Stimulated activated CD8-positive, alpha-beta memory T cell treated with anti-CD3 and anti-CD28 coated beads, Interleukin-12 subunit alpha, Interleukin-12 subunit beta, amount 100 ng/mL, for 1 hour (primary cell): Measurements from ENCODE around the gene MSL3.

Experiments
- DNase-seq: peaks from one replicate; pipeline ENCODE4 v3.0.0-alpha.2; 2020; ENCODE audit warnings: low read depth

MSL3 gene

GRCh38 chrX:11759461-11760311 lies 1.6 kb downstream of the MSL3 start:
- DNase-seq = peak; percentile 50

GRCh38 chrX:11760958-11761357 lies 2.9 kb downstream of the MSL3 start:
- DNase-seq = no peak

GRCh38 chrX:11764602-11765067 lies 6.6 kb downstream of the MSL3 start:
- no peak for DNase-seq

- no peak for DNase-seq
Measured at GRCh38 chrX:11765449-11765848, 7.4 kb downstream of the MSL3 start.

GRCh38 chrX:11766487-11766886 lies 8.4 kb downstream of the MSL3 start:
- no peak for DNase-seq

- DNase-seq = no peak
Measured at GRCh38 chrX:11768039-11768438, 10.0 kb downstream of the MSL3 start.

GRCh38 chrX:11770320-11770719 lies 12.3 kb downstream of the MSL3 start:
- no peak for DNase-seq

GRCh38 chrX:11778230-11778629 lies 20.2 kb downstream of the MSL3 start:
- DNase-seq = no peak

- no peak for DNase-seq
Measured at GRCh38 chrX:11781133-11781532, 23.1 kb downstream of the MSL3 start.

- no peak for DNase-seq
Measured at GRCh38 chrX:11781734-11782370, 23.8 kb downstream of the MSL3 start.

GRCh38 chrX:11784543-11784942 lies 26.5 kb downstream of the MSL3 start:
- no peak for DNase-seq

GRCh38 chrX:11786862-11787261 lies 28.8 kb downstream of the MSL3 start:
- no peak for DNase-seq

GRCh38 chrX:11787564-11787963 lies 29.5 kb downstream of the MSL3 start:
- DNase-seq = peak; percentile 50

GRCh38 chrX:11789809-11790208 lies 31.8 kb downstream of the MSL3 start:
- DNase-seq = no peak

- no peak for DNase-seq
Measured at GRCh38 chrX:11791090-11791489, 33.1 kb downstream of the MSL3 start.

- no peak for DNase-seq
Measured at GRCh38 chrX:11791537-11791936, 33.5 kb downstream of the MSL3 start.

- peak; percentile 23 for DNase-seq
Measured at GRCh38 chrX:11792461-11793421, 34.7 kb downstream of the MSL3 start.

- no peak for DNase-seq
Measured at GRCh38 chrX:11793734-11794133, 35.7 kb downstream of the MSL3 start.

- DNase-seq = no peak
Measured at GRCh38 chrX:11813341-11813740, 55.3 kb downstream of the MSL3 start.
